Measurements from ENCODE around the gene TMEM108.

The TMEM108 gene

DNA sequence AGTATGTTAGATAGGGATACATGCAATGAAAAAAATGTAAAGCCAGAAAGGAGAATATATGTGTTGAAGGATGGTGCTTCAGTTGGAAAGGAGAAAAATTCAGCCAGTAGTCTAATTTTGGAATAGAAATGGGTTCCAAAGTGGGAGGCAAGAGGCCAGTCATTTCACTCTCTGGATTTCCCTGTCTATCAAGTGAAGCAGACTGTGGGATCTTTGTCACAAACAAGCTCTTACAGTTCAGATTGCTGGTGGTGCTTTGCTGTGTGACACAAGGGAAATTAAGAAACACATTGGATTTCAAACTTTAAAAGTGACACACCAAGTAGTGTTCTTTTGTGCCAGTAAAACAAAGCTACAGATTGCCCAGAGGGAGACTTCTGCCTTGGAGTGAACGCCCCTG lies 279.7 kb downstream of the TMEM108 start:
- TF ChIP-seq ZFX (IDR thresholded peaks at IDR 0.05) = no peak
- TF ChIP-seq, protein P1, sequence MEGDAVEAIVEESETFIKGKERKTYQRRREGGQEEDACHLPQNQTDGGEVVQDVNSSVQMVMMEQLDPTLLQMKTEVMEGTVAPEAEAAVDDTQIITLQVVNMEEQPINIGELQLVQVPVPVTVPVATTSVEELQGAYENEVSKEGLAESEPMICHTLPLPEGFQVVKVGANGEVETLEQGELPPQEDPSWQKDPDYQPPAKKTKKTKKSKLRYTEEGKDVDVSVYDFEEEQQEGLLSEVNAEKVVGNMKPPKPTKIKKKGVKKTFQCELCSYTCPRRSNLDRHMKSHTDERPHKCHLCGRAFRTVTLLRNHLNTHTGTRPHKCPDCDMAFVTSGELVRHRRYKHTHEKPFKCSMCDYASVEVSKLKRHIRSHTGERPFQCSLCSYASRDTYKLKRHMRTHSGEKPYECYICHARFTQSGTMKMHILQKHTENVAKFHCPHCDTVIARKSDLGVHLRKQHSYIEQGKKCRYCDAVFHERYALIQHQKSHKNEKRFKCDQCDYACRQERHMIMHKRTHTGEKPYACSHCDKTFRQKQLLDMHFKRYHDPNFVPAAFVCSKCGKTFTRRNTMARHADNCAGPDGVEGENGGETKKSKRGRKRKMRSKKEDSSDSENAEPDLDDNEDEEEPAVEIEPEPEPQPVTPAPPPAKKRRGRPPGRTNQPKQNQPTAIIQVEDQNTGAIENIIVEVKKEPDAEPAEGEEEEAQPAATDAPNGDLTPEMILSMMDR (conservative IDR thresholded peaks at IDR 0.05) = no peak

DNA sequence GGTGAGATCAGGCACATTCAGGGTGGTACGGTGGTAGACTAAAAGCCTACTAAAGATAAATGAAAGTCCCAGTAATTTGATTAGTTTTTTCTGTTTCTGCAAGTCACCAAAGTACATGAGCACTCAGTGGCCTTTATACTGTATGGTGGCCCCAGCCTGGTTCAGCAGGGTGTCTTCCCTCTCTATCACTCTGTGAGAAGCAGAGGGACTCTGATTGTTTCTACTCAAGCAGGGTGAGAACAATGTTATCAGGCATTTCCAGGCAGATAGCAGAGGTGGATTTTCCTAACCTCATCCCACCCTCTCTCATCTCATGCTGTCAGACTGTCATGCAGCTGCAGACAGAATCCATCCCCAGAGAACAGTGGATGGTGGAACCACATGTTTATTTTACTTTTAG lies 290.2 kb downstream of the TMEM108 start:
- H3K27ac ChIP-seq = no peak overlapping the region
- no peak for TF ChIP-seq ZFX (IDR thresholded peaks at IDR 0.05)
- TF ChIP-seq, protein P1 (conservative IDR thresholded peaks at IDR 0.05) = no peak

More for the DNA sequence above, 279.7 kb downstream of the TMEM108 start:
- no peak overlapping the region for H3K27ac ChIP-seq

DNA sequence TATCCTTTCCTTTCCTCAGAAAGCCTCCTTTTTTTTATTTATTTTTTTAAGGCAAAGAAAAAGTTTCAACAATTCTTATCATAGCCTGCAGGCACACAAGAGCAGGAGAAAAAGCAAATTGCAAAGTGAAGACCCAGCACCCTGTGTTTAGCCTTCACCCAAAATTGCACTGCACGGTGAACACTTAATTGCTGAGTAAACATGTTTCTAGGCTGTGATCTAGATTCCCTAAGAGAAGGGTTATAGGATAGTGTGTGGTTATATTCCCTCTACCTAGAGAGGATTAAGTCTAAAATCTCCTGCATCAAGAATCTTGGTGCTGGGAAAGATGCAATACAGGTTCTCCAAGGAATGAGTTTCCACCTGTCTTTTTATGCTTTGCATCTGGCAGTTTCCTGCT lies 291.4 kb downstream of the TMEM108 start:
- no peak overlapping the region for H3K27ac ChIP-seq
- TF ChIP-seq, protein P1 (conservative IDR thresholded peaks at IDR 0.05) = no peak
- no peak for TF ChIP-seq ZFX (IDR thresholded peaks at IDR 0.05)

GRCh38 chr3:133330065-133330464 lies 291.9 kb downstream of the TMEM108 start:
- H3K27ac ChIP-seq = no peak overlapping the region

DNA sequence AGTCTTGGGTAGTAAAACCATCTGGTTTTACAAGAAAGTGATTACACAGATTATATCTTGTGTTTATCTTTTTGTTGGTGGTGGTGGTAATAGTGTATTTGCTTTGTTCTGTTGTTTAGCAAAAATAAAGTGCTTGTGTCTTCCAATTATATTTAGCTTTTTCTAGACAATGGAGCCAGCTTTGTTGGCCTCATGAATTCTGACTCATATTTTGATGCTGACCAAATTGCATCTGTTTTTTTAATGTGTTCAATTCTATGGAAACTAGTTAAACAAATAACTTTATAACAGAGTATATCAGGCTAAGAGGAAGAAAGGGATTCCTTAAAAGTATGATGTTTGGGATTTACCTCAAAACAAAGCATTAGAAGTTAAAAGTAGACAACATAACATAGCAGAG lies 292.3 kb downstream of the TMEM108 start:
- no peak overlapping the region for H3K27ac ChIP-seq
- TF ChIP-seq, protein P1 (conservative IDR thresholded peaks at IDR 0.05) = no peak
- TF ChIP-seq ZFX (IDR thresholded peaks at IDR 0.05) = no peak

More at GRCh38 chr3:133330065-133330464, 291.9 kb downstream of the TMEM108 start:
- TF ChIP-seq ZFX (IDR thresholded peaks at IDR 0.05) = no peak
- TF ChIP-seq, protein P1 (conservative IDR thresholded peaks at IDR 0.05) = no peak

- no peak for TF ChIP-seq ZFX (IDR thresholded peaks at IDR 0.05)
- TF ChIP-seq, protein P1 (conservative IDR thresholded peaks at IDR 0.05) = no peak
These were observed 316.5 kb downstream of the TMEM108 start for GRCh38 chr3:133354721-133355120.

DNA sequence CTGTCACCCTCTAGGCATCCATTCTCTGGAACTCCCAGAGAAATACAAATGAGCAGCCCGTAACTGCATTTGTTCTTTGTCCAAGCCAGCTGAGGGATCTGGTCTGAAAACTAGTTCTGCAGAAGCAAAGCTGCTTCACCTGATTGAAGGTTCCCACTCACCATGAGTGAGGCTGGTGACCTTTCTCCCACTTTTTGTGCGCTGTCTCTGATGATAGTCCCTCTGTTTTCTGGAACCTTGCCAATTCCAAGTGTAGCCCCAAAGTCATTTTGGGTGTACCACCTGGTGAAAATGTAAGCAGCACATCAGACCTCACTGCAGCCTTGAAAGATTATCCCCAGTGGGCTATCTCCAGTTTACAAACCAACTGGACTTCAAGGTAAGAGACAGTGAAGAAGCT lies 322.3 kb downstream of the TMEM108 start:
- H3K27ac ChIP-seq = no peak overlapping the region

More at GRCh38 chr3:133354721-133355120, 316.5 kb downstream of the TMEM108 start:
- no peak overlapping the region for H3K27ac ChIP-seq

More for the DNA sequence above, 322.3 kb downstream of the TMEM108 start:
- TF ChIP-seq, protein P1 (conservative IDR thresholded peaks at IDR 0.05) = no peak
- TF ChIP-seq ZFX (IDR thresholded peaks at IDR 0.05) = no peak
